GM18951 (cell line): ENCODE data around the gene ZSWIM6.

ENCODE experiments used
- POLR2A ChIP-seq: IDR thresholded peaks from 4 replicates; pipeline ENCODE4 v1.6.1; 2011; ENCODE audit warnings: mild to moderate bottlenecking; ENCODE audit not compliant: insufficient read length, insufficient read depth; ENCODE audit errors: extremely low read depth
- in situ Hi-C: fragments of 300-500 bp; cut with MboI; formaldehyde crosslinking; loops from one replicate; pipeline ENCODE4 v1.12.0; 2022; ENCODE audit warnings: low sequenced_read_pairs, mixed read lengths, inconsistent platforms; ENCODE audit not compliant: unreplicated experiment

The ZSWIM6 gene

DNA sequence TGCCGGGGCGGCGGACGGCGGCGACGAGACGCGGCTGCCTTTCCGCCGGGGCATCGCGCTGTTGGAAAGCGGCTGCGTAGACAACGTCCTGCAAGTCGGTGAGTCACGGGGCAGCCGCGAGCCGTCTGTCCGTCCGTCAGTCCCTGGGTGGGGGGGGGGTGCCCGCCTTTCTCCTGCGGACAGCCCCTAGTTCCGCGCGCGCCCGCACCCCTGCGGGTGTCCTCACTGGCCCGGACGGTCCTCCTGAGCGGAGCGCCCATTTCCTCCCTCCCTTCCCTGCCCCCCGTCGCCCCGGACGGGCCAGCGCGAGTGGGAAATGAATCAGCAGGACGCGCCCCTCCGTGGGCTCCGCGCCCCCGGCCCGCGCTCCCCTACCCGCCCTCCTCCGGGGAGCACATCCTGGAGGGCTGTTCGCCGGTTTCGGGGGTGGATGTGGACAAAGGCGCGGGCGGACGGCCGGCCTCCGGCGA is 828 bp downstream of the ZSWIM6 start:
- in situ Hi-C loops: no loop called here
- no peak for TF ChIP-seq POLR2A

DNA sequence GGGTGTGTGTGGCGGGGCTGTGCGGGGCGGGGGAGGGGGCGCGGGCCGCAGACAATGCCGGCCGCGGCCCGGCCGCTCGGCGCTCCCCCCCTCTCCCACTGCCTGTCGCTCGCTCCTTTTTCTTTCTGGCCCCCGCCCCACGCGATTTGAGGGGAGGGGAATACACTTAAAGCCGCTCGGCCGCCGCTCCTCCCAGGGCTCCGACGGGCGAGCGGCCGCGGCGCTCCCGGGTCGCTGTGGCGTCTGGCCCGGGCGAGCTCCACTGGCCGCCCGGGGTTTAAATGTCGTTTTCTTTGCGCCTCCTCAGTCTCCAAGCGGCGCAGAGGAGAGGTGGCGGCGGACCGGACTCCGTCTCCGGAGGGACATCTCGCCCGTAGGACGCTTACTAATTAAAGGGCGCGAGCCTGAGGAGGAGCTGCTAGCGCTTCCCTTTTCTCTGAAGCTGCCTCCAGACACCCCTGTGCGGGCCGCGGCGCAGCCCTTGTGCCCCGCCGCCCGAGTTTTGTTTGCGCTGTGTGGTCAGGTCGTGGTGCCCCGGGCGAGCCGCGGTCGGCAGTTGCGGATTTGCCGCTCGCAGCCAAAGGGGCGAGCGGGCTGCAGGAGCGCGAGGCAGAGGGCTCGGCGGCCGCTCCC is 1.4 kb downstream of the ZSWIM6 start:
- no peak for TF ChIP-seq POLR2A
- in situ Hi-C loops: no loop called here

DNA sequence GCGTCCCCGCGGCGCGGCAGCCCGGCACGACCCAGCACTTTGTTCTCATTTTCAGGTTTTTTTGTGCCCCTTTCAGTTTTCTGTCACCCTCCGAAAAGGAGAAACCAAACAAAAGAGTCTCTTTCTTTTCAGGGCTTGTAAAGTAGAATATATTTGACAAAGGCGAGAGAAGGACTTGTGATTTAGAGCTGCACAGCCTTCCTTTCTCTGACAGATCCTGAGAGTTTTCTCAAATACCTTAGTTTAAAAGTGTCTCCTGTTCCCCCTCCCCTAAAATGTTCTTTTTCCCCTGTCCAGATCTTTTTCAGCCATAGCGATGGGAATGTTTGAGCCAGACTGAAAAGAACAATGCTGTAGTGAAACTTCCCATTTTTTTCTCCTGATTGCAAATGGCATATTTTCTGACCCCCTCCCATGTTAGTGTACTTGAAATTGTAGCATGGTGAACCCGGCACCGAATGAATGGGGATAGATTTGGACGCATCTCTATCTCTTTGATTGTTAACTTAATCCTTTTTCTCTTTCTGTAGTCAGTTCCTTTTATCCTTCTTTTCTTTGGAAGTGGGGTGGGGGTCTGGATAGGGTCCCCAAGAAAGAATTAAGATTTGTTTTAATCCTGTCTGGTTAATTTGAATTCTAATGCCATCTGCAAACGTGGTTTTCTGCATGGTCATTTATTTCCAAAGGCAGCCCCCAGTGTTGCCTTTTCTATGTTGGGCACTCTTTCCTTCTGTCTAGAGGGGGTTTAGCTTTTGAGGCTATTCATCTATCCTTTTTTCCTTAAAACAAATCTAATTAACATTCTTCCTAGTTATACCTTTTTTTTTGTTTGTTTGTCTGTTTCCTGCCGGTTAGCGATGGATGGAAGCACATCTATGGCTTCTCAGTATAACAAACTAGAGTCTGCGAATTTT is 2.2 kb downstream of the ZSWIM6 start:
- no peak for TF ChIP-seq POLR2A
- in situ Hi-C loops: no loop called here

DNA sequence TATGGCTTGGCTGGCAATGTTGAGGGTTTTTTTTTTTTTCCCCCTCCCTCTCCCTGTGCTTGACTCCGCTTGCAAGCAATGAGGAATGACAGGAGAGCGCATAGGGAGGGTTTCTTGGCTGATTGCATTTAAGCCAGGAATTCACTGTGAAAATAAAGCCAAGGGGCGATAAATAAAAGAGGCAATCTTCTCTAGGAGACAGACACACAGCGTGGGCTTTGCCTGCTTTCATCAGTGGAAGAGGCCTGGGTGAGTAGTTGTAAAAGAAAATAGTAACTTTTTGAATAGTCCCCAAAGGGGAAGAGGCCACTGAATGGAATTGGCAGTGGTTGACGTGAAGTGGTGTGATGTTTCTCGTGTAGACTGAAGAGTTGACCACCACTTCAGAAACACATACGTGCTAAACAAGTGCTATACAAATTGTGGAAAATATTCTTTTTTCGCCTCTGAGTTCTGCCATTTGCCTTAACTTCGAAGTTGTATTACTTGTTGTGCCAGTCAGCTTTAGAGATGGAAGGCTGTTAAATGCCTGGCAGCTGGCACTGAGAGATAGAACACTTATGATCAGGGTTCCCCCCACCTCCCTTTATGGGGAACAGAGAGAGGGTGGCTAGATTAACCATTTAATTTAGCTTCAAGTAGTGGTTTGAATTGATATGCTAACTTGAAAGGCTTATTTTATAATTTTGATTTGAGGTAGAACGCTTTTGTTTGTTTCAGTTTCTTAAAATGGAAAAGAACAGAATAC is 3.0 kb downstream of the ZSWIM6 start:
- no peak for TF ChIP-seq POLR2A
- in situ Hi-C loops: no loop called here

DNA sequence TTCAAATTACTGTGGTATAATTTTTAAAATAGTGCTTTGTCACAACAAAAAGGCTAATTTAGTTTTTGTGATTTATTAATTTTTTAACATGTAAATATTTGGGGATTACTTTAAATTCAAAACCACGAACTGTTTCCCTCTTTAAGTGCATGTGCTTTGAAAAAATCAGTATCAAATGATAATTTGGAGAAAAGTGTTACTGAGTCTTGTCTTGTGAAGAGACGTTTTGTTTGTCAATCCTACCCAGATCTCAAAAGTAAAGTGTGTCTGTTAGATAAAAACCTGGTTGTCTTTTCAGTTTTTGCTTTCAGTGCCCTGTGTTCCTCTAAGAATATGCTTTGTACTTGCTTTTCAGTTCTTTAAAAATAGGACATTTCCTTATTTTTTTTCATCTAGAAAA is 7.7 kb downstream of the ZSWIM6 start:
- in situ Hi-C loops: no loop called here
- TF ChIP-seq POLR2A: no peak

DNA sequence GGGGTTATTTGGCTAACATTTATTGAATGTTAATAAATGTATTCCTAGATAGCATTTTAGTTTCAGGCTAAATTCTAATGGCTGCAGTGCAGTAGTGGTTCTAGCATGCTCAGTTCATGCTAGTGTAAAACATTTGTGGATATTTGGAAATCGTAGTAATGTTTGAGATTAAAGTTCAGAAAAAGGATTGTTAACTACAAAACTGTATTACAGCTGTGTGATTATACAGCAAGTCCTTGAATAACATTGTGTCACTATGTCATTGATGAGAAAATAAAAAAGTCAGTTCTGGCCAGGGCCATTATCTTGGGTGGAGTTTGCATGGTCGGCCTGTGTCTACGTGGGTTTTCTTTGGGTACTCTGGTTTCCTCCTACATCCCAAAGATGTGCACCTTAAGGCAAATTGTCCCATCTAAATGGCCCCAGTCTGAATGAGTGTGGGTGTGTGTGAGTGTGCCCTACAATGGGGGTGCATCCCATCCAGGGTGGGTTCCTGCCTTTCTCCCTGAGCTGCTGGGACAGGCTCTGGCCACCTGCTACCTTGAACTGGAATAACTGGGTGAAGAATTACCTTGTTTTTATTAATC is 8.8 kb downstream of the ZSWIM6 start:
- TF ChIP-seq POLR2A: no peak

DNA sequence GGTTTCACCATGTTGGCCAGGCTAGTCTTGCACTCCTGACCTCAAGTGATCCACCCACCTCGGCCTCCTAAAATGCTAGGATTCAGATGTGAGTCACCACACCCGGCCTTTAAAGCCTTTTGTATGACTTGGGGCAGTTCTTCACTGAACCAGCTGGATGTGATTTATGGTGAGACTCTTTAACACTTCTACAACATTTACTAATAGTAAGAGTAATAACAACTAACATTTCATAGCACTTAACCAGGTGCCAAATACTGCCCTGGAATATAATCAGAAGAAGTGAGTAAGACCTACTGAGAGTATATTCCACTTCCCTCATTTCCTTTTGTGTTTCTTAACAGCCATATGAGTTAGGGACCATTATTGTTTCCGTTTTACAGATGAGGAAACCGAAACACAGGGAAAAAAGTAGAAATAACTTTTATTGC is 10.0 kb downstream of the ZSWIM6 start:
- no peak for TF ChIP-seq POLR2A

More for the DNA sequence above, 8.8 kb downstream of the ZSWIM6 start:
- in situ Hi-C loops: no loop called here

DNA sequence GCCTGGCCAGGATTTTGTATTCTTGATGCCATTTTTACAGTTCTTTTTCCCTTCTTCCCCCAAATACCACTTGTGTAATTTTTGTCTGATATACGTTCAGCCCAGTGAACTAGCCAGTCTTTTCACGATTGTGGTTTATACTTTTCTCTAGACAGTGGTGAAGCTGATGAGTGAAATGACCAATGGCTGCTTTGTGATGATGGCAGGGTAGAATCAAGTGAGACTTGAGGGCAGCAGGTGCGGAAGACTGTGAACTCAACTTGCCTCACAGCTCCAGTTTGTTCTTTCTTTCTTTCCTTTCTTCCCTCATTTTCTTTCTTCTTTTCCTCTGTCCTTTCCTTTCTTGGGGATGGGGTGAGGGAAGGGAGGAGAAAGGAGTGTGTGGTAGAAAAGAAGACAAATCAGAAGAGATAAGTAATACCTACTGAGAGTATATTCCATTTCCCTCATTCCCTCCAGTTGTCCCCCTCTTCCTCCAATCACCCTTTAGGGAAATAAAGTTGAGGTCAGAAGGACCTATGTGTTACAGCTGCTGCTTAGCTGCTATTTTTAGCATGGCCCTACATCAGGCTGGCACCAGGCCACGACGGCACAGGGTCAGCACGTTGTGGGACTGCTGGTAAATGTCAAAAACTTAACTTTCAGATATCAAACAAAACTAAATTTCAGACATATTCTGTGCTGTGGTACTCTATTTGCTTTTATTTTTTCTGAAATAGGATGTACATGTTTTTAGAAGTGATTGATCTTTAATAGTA is 12.3 kb downstream of the ZSWIM6 start:
- in situ Hi-C loops: no loop called here
- no peak for TF ChIP-seq POLR2A

More for the DNA sequence above, 10.0 kb downstream of the ZSWIM6 start:
- in situ Hi-C loops: no loop called here

DNA sequence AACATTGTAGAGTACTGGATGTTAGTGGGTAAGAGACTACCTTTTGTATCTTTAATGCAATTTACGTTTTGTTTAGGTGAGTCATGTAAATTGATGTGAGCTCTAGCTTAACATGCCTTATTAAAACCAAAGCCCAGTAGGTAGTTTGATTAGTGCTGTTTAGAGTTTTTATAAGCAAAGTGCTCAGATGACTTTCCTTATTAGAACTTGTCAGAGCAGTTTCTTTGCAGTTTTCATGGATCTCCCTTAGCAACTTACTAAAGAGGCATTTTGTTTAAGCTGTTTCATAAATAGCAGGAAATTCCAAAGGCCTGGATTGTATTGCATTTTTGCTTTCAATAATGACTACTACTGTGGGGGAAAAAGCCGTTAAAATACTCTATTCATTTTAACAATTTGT is 14.5 kb downstream of the ZSWIM6 start:
- in situ Hi-C loops: no loop called here
- no peak for TF ChIP-seq POLR2A

DNA sequence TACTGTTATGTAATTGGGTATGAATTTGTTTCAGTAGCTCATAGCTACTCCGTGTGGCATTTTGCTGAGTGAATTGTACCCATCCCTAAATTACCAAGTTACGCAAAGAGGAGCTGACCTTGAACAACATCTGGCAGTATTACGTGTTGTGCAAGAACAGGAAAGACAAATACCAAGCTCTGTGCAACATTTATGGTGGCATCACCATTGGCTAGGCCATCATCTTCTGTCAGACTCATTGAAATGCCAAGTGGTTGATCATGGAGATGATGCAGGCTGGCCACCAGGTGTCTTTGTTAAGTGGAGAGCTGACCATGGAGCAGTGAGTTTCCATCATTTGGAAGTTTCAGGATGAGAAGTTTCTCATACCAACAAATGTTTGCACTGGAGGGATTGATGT is 15.0 kb downstream of the ZSWIM6 start:
- in situ Hi-C loops: no loop called here
- TF ChIP-seq POLR2A: no peak

DNA sequence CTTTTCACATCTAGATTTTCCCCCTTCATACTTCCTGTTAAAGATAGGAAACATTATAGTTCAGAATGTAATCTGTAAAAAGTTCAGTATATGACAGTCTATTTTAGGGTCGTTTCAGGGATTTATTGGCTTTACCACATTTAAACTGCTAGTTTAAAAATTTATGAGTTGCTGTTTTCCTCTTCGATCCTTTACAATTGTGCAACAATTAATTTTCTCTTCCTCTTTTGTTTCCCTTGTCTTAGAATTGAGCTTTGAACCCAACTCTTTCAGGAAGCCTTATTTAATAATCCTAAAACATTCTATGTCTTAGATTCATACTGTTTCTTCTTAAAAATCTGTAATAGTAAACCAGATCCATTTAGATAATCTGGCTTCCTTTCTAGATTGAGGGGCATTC is 16.4 kb downstream of the ZSWIM6 start:
- TF ChIP-seq POLR2A: no peak
- in situ Hi-C loops: no loop called here

DNA sequence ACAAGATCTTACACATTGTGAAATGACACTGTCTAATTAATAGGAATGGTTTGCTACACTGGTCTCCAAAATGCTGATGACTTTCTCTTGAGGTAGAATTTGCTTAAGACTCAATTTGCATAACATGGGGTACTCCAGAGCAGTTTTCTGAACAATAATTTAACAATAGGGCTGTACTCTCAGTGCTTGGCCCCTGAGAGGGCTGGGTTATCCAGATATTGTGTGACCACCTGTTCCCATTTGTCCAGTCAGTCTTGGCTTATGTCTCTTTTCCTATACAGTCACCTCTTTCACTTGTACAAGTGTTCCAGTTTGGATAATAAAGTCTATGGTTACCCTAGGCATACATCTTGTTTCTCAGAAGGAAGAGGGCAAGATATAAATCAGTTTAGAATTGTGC is 17.9 kb downstream of the ZSWIM6 start:
- in situ Hi-C loops: no loop called here
- no peak for TF ChIP-seq POLR2A

DNA sequence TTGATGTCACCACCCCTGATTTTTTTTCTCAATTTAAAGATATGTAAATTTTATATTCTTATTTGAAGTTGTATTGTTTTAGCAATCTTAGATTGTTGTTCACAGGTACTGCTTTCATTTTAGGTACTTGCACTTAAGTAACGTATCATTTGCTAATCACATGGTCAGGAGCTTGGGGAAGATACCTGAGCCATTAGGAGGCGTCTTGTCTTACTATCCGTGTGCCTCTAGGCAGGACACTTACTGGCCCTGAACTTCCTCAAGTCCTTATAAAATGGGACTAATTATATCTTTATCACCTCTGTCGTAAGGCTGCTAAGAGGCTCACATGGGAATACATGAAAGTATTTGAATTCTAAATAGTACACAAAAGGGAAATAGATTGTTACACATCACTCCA is 18.5 kb downstream of the ZSWIM6 start:
- in situ Hi-C loops: no loop called here
- no peak for TF ChIP-seq POLR2A

DNA sequence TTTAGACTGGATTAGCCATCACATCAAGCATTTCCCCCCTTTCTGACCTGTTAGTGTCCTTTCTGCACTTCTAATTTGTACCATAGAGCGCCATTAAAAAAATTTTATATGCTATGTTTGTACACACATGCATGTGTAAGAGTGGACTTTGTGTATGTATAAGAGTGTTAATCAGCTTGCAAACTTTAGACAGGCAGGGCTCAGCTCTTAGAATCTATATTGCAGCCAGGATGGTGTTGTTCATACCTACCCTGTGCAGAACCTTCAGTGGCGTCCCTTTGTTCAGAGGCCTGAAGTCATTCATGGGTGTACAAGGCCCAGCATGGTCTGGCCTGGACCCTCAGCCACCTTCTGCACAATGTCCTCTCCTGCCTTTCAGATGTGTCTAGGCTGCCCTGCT is 19.7 kb downstream of the ZSWIM6 start:
- in situ Hi-C loops: no loop called here
- no peak for TF ChIP-seq POLR2A
